Caki2 (cell line): ENCODE results near the gene HOXA11. TPM values are rescaled to one million over a fixed set of nuclear protein-coding genes. Genes with fewer than 3 reads are reported as not detected.

ENCODE experiments used
- DNase-seq: peaks from one replicate; pipeline ENCODE4 v3.0.0-alpha.2; 2015; ENCODE audit warnings: low read depth
- in situ Hi-C: cut with HindIII; loops from 2 replicates; pipeline ENCODE4 v1.10.0; 2016; ENCODE audit warnings: low sequenced_read_pairs, low pct_unique_long_range_greater_than_20kb, mixed read lengths
- total RNA-seq: library from RNA; depleted of rRNA; stranded (reverse); fragments of >200 nt; shearing (Covaris generic); gene quantifications from 2 replicates; pipeline ENCODE4 v1.2.3, GENCODE V29; 2014; ENCODE audit warnings: low replicate concordance

Gene HOXA11
- total RNA-seq, 1 experiment from 2014 or later = not detected

GRCh38 chr7:27164367-27165088 is 20.5 kb downstream of the HOXA11 start:
- peak; percentile 54 for DNase-seq

GRCh38 chr7:27164045-27164366 is 21.0 kb downstream of the HOXA11 start:
- no peak for DNase-seq
- in situ Hi-C loops = loop anchor here (5.0 kb wide), 1 partner anchor 37 kb away; no protein-coding TSS in a partner anchor

More at GRCh38 chr7:27164367-27165088, 20.5 kb downstream of the HOXA11 start:
- in situ Hi-C loops = loop anchor here (5.0 kb wide), 1 partner anchor 37 kb away; no protein-coding TSS in a partner anchor

GRCh38 chr7:27163288-27164044 is 21.6 kb downstream of the HOXA11 start:
- in situ Hi-C loops = loop anchor here (5.0 kb wide), 1 partner anchor 36 kb away; no protein-coding TSS in a partner anchor
- peak; percentile 46 for DNase-seq

GRCh38 chr7:27162561-27163287 is 22.3 kb downstream of the HOXA11 start:
- peak; percentile 45 for DNase-seq
- in situ Hi-C loops = loop anchor here (5.0 kb wide), 1 partner anchor 35 kb away; no protein-coding TSS in a partner anchor

- peak; percentile 62 for DNase-seq
- in situ Hi-C loops = loop anchor here (5.0 kb wide), 1 partner anchor 35 kb away; no protein-coding TSS in a partner anchor
Measured at GRCh38 chr7:27161721-27162560, 23.1 kb downstream of the HOXA11 start.

GRCh38 chr7:27161214-27161720 is 23.8 kb downstream of the HOXA11 start:
- in situ Hi-C loops = loop anchor here (5.0 kb wide), 1 partner anchor 34 kb away; no protein-coding TSS in a partner anchor
- no peak for DNase-seq

- in situ Hi-C loops = loop anchor here (5.0 kb wide), 1 partner anchor 33 kb away; no protein-coding TSS in a partner anchor
- peak; percentile 84 for DNase-seq
Measured at GRCh38 chr7:27160546-27161213, 24.4 kb downstream of the HOXA11 start.

GRCh38 chr7:27160145-27160545 is 24.9 kb downstream of the HOXA11 start:
- in situ Hi-C loops = loop anchor here (5.0 kb wide), 1 partner anchor 33 kb away; no protein-coding TSS in a partner anchor

GRCh38 chr7:27159266-27160144 is 25.5 kb downstream of the HOXA11 start:
- in situ Hi-C loops = loop anchor here (5.0 kb wide), 1 partner anchor 32 kb away; no protein-coding TSS in a partner anchor
- no peak for DNase-seq

More at GRCh38 chr7:27160145-27160545, 24.9 kb downstream of the HOXA11 start:
- DNase-seq = peak; percentile 22

GRCh38 chr7:27158436-27159265 is 26.4 kb downstream of the HOXA11 start:
- in situ Hi-C loops = no loop called here
- DNase-seq = no peak

- in situ Hi-C loops = no loop called here
Measured at GRCh38 chr7:27157702-27158431, 27.2 kb downstream of the HOXA11 start.

GRCh38 chr7:27156916-27157701 is 27.9 kb downstream of the HOXA11 start:
- in situ Hi-C loops = no loop called here
- no peak for DNase-seq

More at GRCh38 chr7:27157702-27158431, 27.2 kb downstream of the HOXA11 start:
- DNase-seq = no peak

- in situ Hi-C loops = no loop called here
Measured at GRCh38 chr7:27156508-27156898, 28.5 kb downstream of the HOXA11 start, which contains the start of gene HOXA7. HOXA7 (minus strand) TSS chr7:27156675; CDS start chr7:27156545, 130 bp downstream.

More at GRCh38 chr7:27156508-27156898, 28.5 kb downstream of the HOXA11 start, which contains the start of gene HOXA7:
- peak; percentile 53 for DNase-seq
